ENCODE measurements around the gene CELA2A. TPM values are rescaled to one million over a fixed set of nuclear protein-coding genes. Genes with fewer than 3 reads are reported as not detected.

Gene CELA2A
- polyA plus RNA-seq, 2 of the 4 experiments (the other 2 are of a cell fraction) = not detected

DNA sequence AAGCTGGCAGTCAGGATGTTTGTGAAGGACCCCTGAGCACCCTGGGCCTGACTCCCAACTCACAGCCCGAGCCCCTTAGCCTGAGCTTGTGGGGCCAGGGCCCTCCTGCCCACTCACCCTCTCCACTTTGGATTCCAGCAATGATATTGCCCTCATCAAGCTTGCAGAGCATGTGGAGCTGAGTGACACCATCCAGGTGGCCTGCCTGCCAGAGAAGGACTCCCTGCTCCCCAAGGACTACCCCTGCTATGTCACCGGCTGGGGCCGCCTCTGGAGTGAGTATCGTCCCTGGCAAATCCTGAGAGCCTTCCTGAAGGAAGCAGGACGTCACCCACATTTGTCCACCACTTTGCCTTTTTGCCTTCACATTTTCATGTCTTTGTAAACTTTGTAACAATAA lies 13.3 kb upstream of the CELA2A start:
- FAIRE-seq = no peak
- CTCF ChIA-PET = interaction anchor here (1.0 to 1.8 kb wide), 4 partner anchors 8 to 109 kb away, joined by 3 to 6 read pairs (median 4); no protein-coding TSS in a partner anchor

DNA sequence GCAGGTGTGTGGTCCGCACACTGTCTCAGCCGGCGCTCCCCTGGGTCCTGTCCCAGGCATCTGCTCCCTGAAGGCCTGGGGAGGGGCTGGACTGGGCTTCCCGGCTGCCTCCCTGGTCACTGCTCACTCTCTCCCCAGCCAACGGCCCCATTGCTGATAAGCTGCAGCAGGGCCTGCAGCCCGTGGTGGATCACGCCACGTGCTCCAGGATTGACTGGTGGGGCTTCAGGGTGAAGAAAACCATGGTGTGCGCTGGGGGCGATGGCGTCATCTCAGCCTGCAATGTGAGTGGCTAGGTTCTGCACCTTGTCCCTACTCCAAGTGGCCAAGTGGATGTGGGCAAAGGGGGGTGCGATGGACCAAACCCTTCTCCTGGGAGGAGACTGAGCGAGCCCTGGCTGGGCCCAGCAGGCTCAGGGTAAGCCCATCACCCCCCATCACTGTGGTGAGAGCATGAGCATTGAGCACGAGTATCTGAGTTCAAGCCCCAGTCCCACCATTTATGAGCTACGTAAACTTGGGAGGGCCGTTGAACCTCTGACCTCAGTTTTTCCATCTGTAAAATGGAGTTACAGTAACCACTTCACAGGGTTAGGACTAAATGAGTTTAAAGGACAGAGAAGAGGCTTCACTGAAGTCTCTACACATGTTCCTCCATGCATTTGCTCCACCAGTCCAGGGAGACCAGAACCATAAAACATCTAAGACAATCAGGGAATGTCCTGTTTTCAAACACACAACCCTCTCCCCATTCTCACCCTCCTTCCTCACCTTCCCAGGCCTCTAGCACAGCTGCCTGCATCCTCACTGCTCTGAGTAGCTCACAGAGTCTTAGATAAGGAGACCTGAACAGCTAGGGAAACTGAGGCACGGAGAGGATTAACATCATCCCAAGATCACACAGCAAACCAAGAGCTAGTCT lies 11.8 kb upstream of the CELA2A start:
- ATAC-seq (no peak), DNase-seq (ENCODE audit: low read depth in 1 of 2, low spot score in 1 of 2) (no peak), FAIRE-seq (no peak)
- POLR2A ChIA-PET = no interaction called here
- Histone ChIP-seq H3K4me2 (no peak overlapping the region), H3K9me3 (no peaks in the 10 kb centered on the region), H3K4me1 (no peaks in the 10 kb centered on the region), H3K27ac (no peak overlapping the region), H3K4me3 (no peak overlapping the region)
- TF ChIP-seq POLR2AphosphoS2 (conservative IDR thresholded peaks at IDR 0.05; ENCODE audit: low read length) (no peak), EP300 (IDR thresholded peaks at IDR 0.05) (no peak), SREBF2 (IDR thresholded peaks at IDR 0.05) (no peak)
- TF ChIP-seq, protein P1, sequence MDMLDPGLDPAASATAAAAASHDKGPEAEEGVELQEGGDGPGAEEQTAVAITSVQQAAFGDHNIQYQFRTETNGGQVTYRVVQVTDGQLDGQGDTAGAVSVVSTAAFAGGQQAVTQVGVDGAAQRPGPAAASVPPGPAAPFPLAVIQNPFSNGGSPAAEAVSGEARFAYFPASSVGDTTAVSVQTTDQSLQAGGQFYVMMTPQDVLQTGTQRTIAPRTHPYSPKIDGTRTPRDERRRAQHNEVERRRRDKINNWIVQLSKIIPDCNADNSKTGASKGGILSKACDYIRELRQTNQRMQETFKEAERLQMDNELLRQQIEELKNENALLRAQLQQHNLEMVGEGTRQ (IDR thresholded peaks at IDR 0.05) = no peak
- CTCF ChIA-PET = interaction anchor here (0.6 to 1.8 kb wide), 3 partner anchors 13 to 121 kb away, joined by 3 to 6 read pairs (median 4); no protein-coding TSS in a partner anchor
- 79% methylated on average over 6 of the region's 17 CpGs for WGBS (ENCODE audit: missing lambda C conversion rate)

More for the DNA sequence above, 13.3 kb upstream of the CELA2A start:
- H3K27ac ChIP-seq = no peak overlapping the region
- ATAC-seq = no peak
- H3K4me2 ChIP-seq = no peak overlapping the region
- no peaks in the 10 kb centered on the region for H3K9me3 ChIP-seq
- no peak overlapping the region for H3K4me3 ChIP-seq
- POLR2A ChIA-PET = no interaction called here
- no peaks in the 10 kb centered on the region for H3K4me1 ChIP-seq
- 66% methylated on average over 4 of the region's 5 CpGs for WGBS (ENCODE audit: missing lambda C conversion rate)
- TF ChIP-seq RFX5 (IDR thresholded peaks at IDR 0.05) = no peak
- TF ChIP-seq RNF2 (IDR thresholded peaks at IDR 0.05; ENCODE audit: borderline replicate concordance, low read depth) = no peak
- no peak for TF ChIP-seq JUNB (IDR thresholded peaks at IDR 0.05)
- no peak for TF ChIP-seq ZSCAN20 (CRISPR knock-in tag; IDR thresholded peaks at IDR 0.05)
- DNase-seq (ENCODE audit: low read depth in 1 of 2, low spot score in 1 of 2) = no peak

- ATAC-seq = no peak
- POLR2A ChIA-PET = no interaction called here
- TF ChIP-seq HOXB5 (CRISPR knock-in tag; IDR thresholded peaks at IDR 0.05) = no peak
- TF ChIP-seq, protein P2, sequence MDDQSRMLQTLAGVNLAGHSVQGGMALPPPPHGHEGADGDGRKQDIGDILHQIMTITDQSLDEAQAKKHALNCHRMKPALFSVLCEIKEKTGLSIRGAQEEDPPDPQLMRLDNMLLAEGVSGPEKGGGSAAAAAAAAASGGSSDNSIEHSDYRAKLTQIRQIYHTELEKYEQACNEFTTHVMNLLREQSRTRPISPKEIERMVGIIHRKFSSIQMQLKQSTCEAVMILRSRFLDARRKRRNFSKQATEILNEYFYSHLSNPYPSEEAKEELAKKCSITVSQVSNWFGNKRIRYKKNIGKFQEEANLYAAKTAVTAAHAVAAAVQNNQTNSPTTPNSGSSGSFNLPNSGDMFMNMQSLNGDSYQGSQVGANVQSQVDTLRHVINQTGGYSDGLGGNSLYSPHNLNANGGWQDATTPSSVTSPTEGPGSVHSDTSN (IDR thresholded peaks at IDR 0.05) = no peak
- no peak for TF ChIP-seq TP53 (CRISPR knock-in tag; IDR thresholded peaks at IDR 0.05)
- no peak for TF ChIP-seq RNF2 (IDR thresholded peaks at IDR 0.05; ENCODE audit: borderline replicate concordance, low read depth)
- TF ChIP-seq SREBF2 (IDR thresholded peaks at IDR 0.05) = no peak
- no peak for TF ChIP-seq KDM1A (IDR thresholded peaks at IDR 0.05; ENCODE audit: low read depth)
- TF ChIP-seq CBX8 (IDR thresholded peaks at IDR 0.05) = no peak
- TF ChIP-seq PHF8 (IDR thresholded peaks at IDR 0.05; ENCODE audit: borderline replicate concordance, low read depth) = no peak
- TF ChIP-seq RCOR1 (IDR thresholded peaks at IDR 0.05; ENCODE audit: low read depth, low read length) = no peak
- TF ChIP-seq FOSB (CRISPR knock-in tag; IDR thresholded peaks at IDR 0.05) = no peak
- no peak for TF ChIP-seq BCL3 (IDR thresholded peaks at IDR 0.05)
- no peak for TF ChIP-seq CHD4 (IDR thresholded peaks at IDR 0.05; ENCODE audit: borderline replicate concordance)
- TF ChIP-seq, protein P3, sequence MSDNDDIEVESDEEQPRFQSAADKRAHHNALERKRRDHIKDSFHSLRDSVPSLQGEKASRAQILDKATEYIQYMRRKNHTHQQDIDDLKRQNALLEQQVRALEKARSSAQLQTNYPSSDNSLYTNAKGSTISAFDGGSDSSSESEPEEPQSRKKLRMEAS (IDR thresholded peaks at IDR 0.05) = no peak
- no peak for TF ChIP-seq ZC3H11A (IDR thresholded peaks at IDR 0.05)
- TF ChIP-seq CTCF (IDR thresholded peaks at IDR 0.05) = no peak
- TF ChIP-seq NR3C1 (IDR thresholded peaks at IDR 0.05) = no peak
- TF ChIP-seq, protein P1 (IDR thresholded peaks at IDR 0.05) = no peak
- no peak for TF ChIP-seq HDAC2 (IDR thresholded peaks at IDR 0.05)
These were observed 11.0 kb upstream of the CELA2A start for GRCh38 chr1:15445390-15446122.

More at GRCh38 chr1:15445390-15446122, 11.0 kb upstream of the CELA2A start:
- no peak overlapping the region for H3K27ac ChIP-seq
- WGBS (ENCODE audit: missing lambda C conversion rate) = 69% methylated on average over 8 of the region's 14 CpGs
- no peak overlapping the region for H3K4me2 ChIP-seq
- H3K9me3 ChIP-seq = no peaks in the 10 kb centered on the region
- CTCF ChIA-PET = interaction anchor here (1.4 kb wide), 1 partner anchor 14 kb away, joined by 3 read pairs; no protein-coding TSS in a partner anchor
- no peak overlapping the region for H3K4me3 ChIP-seq
- DNase-seq (ENCODE audit: low read depth in 1 of 2, low spot score in 1 of 2) (no peak), FAIRE-seq (no peak)
- H3K4me1 ChIP-seq = no peaks in the 10 kb centered on the region

Data from A549 (cell line).